Astrocyte (in vitro differentiated cells and primary cell): ENCODE measurements around the gene S100PBP. TPM values are rescaled to one million over a fixed set of nuclear protein-coding genes. Genes with fewer than 3 reads are reported as not detected.

Experiments
- DNase-seq: peaks from one replicate; pipeline ENCODE4 v3.0.0-alpha.2; 2010; ENCODE audit warnings: low read depth
- FAIRE-seq: peaks from 2 replicates; lab custom pipeline; 2011; peaks lifted over from hg19 to GRCh38; lab: Jason Lieb, UNC
- H2AFZ ChIP-seq: 2 replicates; pipeline ENCODE4 v1.6.0; 2012; ENCODE audit warnings: low read depth, low read length, inconsistent platforms
- H3K27ac ChIP-seq: 2 replicates; pipeline ENCODE4 v1.5.1; 2011; ENCODE audit warnings: low read depth, low read length, inconsistent platforms
- H3K27me3 ChIP-seq: 2 replicates; pipeline ENCODE4 v1.6.0; 2011; ENCODE audit warnings: low read length, inconsistent platforms; ENCODE audit not compliant: insufficient read depth
- H3K36me3 ChIP-seq: 2 replicates; pipeline ENCODE4 v1.5.1; 2011; ENCODE audit warnings: low read length, inconsistent platforms; ENCODE audit not compliant: insufficient read depth
- H3K4me1 ChIP-seq: 2 replicates; pipeline ENCODE4 v1.5.1; 2011; ENCODE audit warnings: low read length, inconsistent platforms; ENCODE audit not compliant: insufficient read depth
- H3K4me2 ChIP-seq: 2 replicates; pipeline ENCODE4 v1.6.0; 2012; ENCODE audit warnings: low read length, inconsistent platforms
- H3K4me3 ChIP-seq: 2 replicates; pipeline ENCODE4 v1.5.1; 2011; ENCODE audit warnings: low read depth, mild to moderate bottlenecking, low read length, inconsistent platforms; ENCODE audit not compliant: insufficient read depth
- H3K79me2 ChIP-seq: 2 replicates; pipeline ENCODE4 v1.6.0; 2012; ENCODE audit warnings: mild to moderate bottlenecking, low read length, inconsistent platforms; ENCODE audit not compliant: insufficient read depth
- H3K9ac ChIP-seq: 2 replicates; pipeline ENCODE4 v1.6.0; 2012; ENCODE audit warnings: mild to moderate bottlenecking, low read length, inconsistent platforms
- H3K9me3 ChIP-seq: 2 replicates; pipeline ENCODE4 v1.5.1; 2012; ENCODE audit warnings: low read depth, mild to moderate bottlenecking, low read length, inconsistent platforms; ENCODE audit not compliant: insufficient read depth
- H4K20me1 ChIP-seq: 2 replicates; pipeline ENCODE4 v1.6.0; 2012; ENCODE audit warnings: low read length, inconsistent platforms; ENCODE audit not compliant: insufficient read depth
- H3K27ac Mint-ChIP-seq: one replicate; pipeline ENCODE4 v1.8.0; 2021; ENCODE audit warnings: mild to moderate bottlenecking, mixed read lengths; ENCODE audit not compliant: unreplicated experiment
- H3K27me3 Mint-ChIP-seq: one replicate; pipeline ENCODE4 v1.8.0; 2021; ENCODE audit warnings: low read depth, mixed read lengths; ENCODE audit not compliant: unreplicated experiment
- H3K36me3 Mint-ChIP-seq: one replicate; pipeline ENCODE4 v1.8.0; 2021; ENCODE audit warnings: low read depth, mixed read lengths; ENCODE audit not compliant: unreplicated experiment
- H3K4me1 Mint-ChIP-seq: one replicate; pipeline ENCODE4 v1.8.0; 2021; ENCODE audit warnings: low read depth, mixed read lengths; ENCODE audit not compliant: unreplicated experiment
- H3K4me3 Mint-ChIP-seq: one replicate; pipeline ENCODE4 v1.8.0; 2021; ENCODE audit warnings: mild to moderate bottlenecking, moderate library complexity, mixed read lengths; ENCODE audit not compliant: unreplicated experiment
- H3K9me3 Mint-ChIP-seq: one replicate; pipeline ENCODE4 v1.8.0; 2021; ENCODE audit warnings: mild to moderate bottlenecking, mixed read lengths; ENCODE audit not compliant: unreplicated experiment
- CTCF ChIP-seq: IDR thresholded peaks from 2 replicates; pipeline ENCODE4 v1.5.1; 2011; ENCODE audit warnings: low read depth, mild to moderate bottlenecking, inconsistent platforms, low read length, moderate library complexity; ENCODE audit not compliant: insufficient read depth
- EZH2 ChIP-seq: IDR thresholded peaks from 2 replicates; pipeline ENCODE4 v1.6.1; 2012; ENCODE audit warnings: mild to moderate bottlenecking, low read length, inconsistent platforms; ENCODE audit not compliant: insufficient read depth
- total RNA-seq: library from RNA; stranded (reverse); gene quantifications from 2 replicates; pipeline ENCODE4 v1.2.1, GENCODE V29; 2021

The S100PBP gene
- total RNA-seq, 1 donor from 2014 or later: 40.3 TPM

GRCh38 chr1:32863881-32864245 is 46.4 kb downstream of the S100PBP start:
- TF ChIP-seq EZH2 (no peak), CTCF (no peak)
- no peaks in the 10 kb centered on the region for H3K9me3 ChIP-seq
- H4K20me1 ChIP-seq: peaks cover 4% of the 10 kb centered on the region
- DNase-seq (no peak), FAIRE-seq (no peak)
- no peaks in the 10 kb centered on the region for H3K4me1 ChIP-seq
- no peaks in the 10 kb centered on the region for H3K79me2 ChIP-seq
- Mint-ChIP-seq H3K4me1 (peaks cover 7% of the 10 kb centered on the region), H3K27ac (no peak overlapping the region), H3K27me3 (peaks cover 14% of the 10 kb centered on the region), H3K9me3 (no peaks in the 10 kb centered on the region), H3K4me3 (no peak overlapping the region), H3K36me3 (peaks cover 22% of the 10 kb centered on the region)
- H2AFZ ChIP-seq: no peak overlapping the region
- H3K4me2 ChIP-seq: no peak overlapping the region
- no peaks in the 10 kb centered on the region for H3K27me3 ChIP-seq
- no peak overlapping the region for H3K27ac ChIP-seq
- no peaks in the 10 kb centered on the region for H3K36me3 ChIP-seq
- no peak overlapping the region for H3K9ac ChIP-seq
- H3K4me3 ChIP-seq: no peak overlapping the region

DNA sequence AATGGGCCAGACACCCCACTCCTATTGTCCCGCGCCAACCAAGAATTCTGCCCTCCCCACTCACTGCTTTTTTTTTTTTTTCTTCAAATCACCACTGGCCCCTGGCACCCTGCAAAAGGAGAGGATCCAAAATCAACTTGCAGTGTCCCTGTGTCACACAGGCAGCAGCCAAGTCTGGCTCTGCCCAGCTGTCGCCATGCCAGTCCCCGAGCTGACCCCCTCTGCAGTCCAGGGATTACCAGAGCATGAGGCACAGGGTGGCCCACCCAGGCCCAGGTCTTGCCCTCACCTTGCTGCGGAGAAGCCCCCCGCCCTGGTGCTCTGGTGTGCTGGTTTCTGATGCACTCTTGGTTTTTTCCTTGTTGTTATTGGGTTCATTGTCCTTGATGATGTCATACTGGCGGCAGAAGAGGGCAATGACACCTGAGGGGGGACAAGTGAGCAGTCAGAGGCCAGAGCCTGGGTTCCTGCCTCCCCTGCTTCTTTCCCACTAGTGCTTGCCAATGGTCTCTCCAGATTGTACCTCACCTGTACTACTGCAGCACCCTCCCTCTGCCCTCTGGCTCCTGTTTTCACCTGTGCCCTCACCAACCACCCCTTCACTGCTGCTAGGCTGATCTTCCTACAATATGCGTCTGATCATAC is 47.0 kb downstream of the S100PBP start:
- Mint-ChIP-seq H3K4me1 (peaks cover 7% of the 10 kb centered on the region), H3K27me3 (peaks cover 21% of the 10 kb centered on the region), H3K27ac (no peak overlapping the region), H3K4me3 (no peak overlapping the region), H3K36me3 (peaks cover 27% of the 10 kb centered on the region), H3K9me3 (no peaks in the 10 kb centered on the region)
- H3K4me1 ChIP-seq: no peaks in the 10 kb centered on the region
- no peak for FAIRE-seq
- H3K79me2 ChIP-seq: no peaks in the 10 kb centered on the region
- H4K20me1 ChIP-seq: peaks cover 4% of the 10 kb centered on the region
- no peak overlapping the region for H3K4me2 ChIP-seq
- H3K9me3 ChIP-seq: no peaks in the 10 kb centered on the region
- no peak for TF ChIP-seq CTCF
- TF ChIP-seq EZH2: no peak
- no peak overlapping the region for H3K9ac ChIP-seq
- no peak overlapping the region for H3K4me3 ChIP-seq
- no peak overlapping the region for H3K27ac ChIP-seq
- H3K36me3 ChIP-seq: no peaks in the 10 kb centered on the region
- H3K27me3 ChIP-seq: no peaks in the 10 kb centered on the region
- no peak for DNase-seq
- H2AFZ ChIP-seq: no peak overlapping the region

GRCh38 chr1:32865639-32866405 is 48.4 kb downstream of the S100PBP start:
- H3K36me3 Mint-ChIP-seq: peaks cover 28% of the 10 kb centered on the region
- peaks cover 7% of the 10 kb centered on the region for H3K4me1 Mint-ChIP-seq
- DNase-seq: no peak
- no peak overlapping the region for H3K4me3 Mint-ChIP-seq
- H3K9me3 Mint-ChIP-seq: no peaks in the 10 kb centered on the region
- no peak overlapping the region for H3K27ac Mint-ChIP-seq
- no peak overlapping the region for H3K27ac ChIP-seq
- H3K36me3 ChIP-seq: no peaks in the 10 kb centered on the region
- H3K79me2 ChIP-seq: no peaks in the 10 kb centered on the region
- H3K4me2 ChIP-seq: no peak overlapping the region
- H3K9ac ChIP-seq: no peak overlapping the region
- H3K9me3 ChIP-seq: no peaks in the 10 kb centered on the region
- no peak overlapping the region for H3K4me3 ChIP-seq
- TF ChIP-seq CTCF: no peak
- H4K20me1 ChIP-seq: peaks cover 2% of the 10 kb centered on the region
- H3K4me1 ChIP-seq: no peaks in the 10 kb centered on the region
- H3K27me3 Mint-ChIP-seq: peaks cover 25% of the 10 kb centered on the region
- H3K27me3 ChIP-seq: no peaks in the 10 kb centered on the region
- no peak overlapping the region for H2AFZ ChIP-seq
- no peak for FAIRE-seq
